ENCODE data around the gene ANKRD12. TPM values are rescaled to one million over a fixed set of nuclear protein-coding genes. Genes with fewer than 3 reads are reported as not detected.

Gene ANKRD12
- polyA plus RNA-seq, 1 donor from 2014 or later = 32.3 TPM

- no peak overlapping the region for H3K9ac ChIP-seq (ENCODE audit: low read length)
Measured at GRCh38 chr18:9223356-9223755, 86.8 kb downstream of the ANKRD12 start.

GRCh38 chr18:9226463-9226862 lies 89.9 kb downstream of the ANKRD12 start:
- H4K20me1 ChIP-seq (ENCODE audit: insufficient read depth) = no peaks in the 10 kb centered on the region
- H3K36me3 ChIP-seq (ENCODE audit: insufficient read depth, low read length) = no peaks in the 10 kb centered on the region
- H3K4me3 ChIP-seq (ENCODE audit: low read length) = no peak overlapping the region
- no peaks in the 10 kb centered on the region for H3F3A ChIP-seq (ENCODE audit: insufficient read depth, low read length, poor library complexity, severe bottlenecking)
- no peak overlapping the region for H3K9ac ChIP-seq (ENCODE audit: low read length)
- H2AFZ ChIP-seq (ENCODE audit: low read depth, low read length) = no peak overlapping the region
- no peak overlapping the region for H3K27ac ChIP-seq (ENCODE audit: low read length)
- H3K9me2 ChIP-seq (ENCODE audit: insufficient read depth, low read length) = no peaks in the 10 kb centered on the region
- H3K27me3 ChIP-seq (ENCODE audit: insufficient read depth, low read depth, low read length) = no peaks in the 10 kb centered on the region
- peaks cover 3% of the 10 kb centered on the region for H3K79me2 ChIP-seq (replicated peaks; ENCODE audit: insufficient read depth, low read length)
- H3K4me2 ChIP-seq (ENCODE audit: low read length) = no peak overlapping the region
- TF ChIP-seq EZH2 (IDR thresholded peaks at IDR 0.05; ENCODE audit: borderline replicate concordance, insufficient read depth, low read length, poor library complexity, severe bottlenecking) (no peak), REST (IDR thresholded peaks at IDR 0.05; ENCODE audit: borderline replicate concordance) (no peak), POLR2AphosphoS5 (IDR thresholded peaks at IDR 0.05) (no peak), SMC3 (conservative IDR thresholded peaks at IDR 0.05; ENCODE audit: poor library complexity) (no peak), TAF1 (IDR thresholded peaks at IDR 0.05; ENCODE audit: low read depth) (no peak), RAD21 (conservative IDR thresholded peaks at IDR 0.05) (no peak), EP300 (conservative IDR thresholded peaks at IDR 0.05; ENCODE audit: poor library complexity, severe bottlenecking) (no peak), MXI1 (conservative IDR thresholded peaks at IDR 0.05; ENCODE audit: poor library complexity, severe bottlenecking) (no peak)
- no peaks in the 10 kb centered on the region for H3K9me3 ChIP-seq (ENCODE audit: low read length)

More at GRCh38 chr18:9223356-9223755, 86.8 kb downstream of the ANKRD12 start:
- no peaks in the 10 kb centered on the region for H3K9me3 ChIP-seq (ENCODE audit: low read length)
- H4K20me1 ChIP-seq (ENCODE audit: insufficient read depth) = no peaks in the 10 kb centered on the region
- TF ChIP-seq POLR2AphosphoS5 (IDR thresholded peaks at IDR 0.05) (no peak), CTCF (IDR thresholded peaks at IDR 0.05; ENCODE audit: poor library complexity, severe bottlenecking) (no peak), TAF1 (IDR thresholded peaks at IDR 0.05; ENCODE audit: low read depth) (no peak), MXI1 (conservative IDR thresholded peaks at IDR 0.05; ENCODE audit: poor library complexity, severe bottlenecking) (no peak), REST (IDR thresholded peaks at IDR 0.05; ENCODE audit: borderline replicate concordance) (no peak), EZH2 (IDR thresholded peaks at IDR 0.05; ENCODE audit: borderline replicate concordance, insufficient read depth, low read length, poor library complexity, severe bottlenecking) (no peak), SMC3 (conservative IDR thresholded peaks at IDR 0.05; ENCODE audit: poor library complexity) (no peak), RAD21 (conservative IDR thresholded peaks at IDR 0.05) (no peak), EP300 (conservative IDR thresholded peaks at IDR 0.05; ENCODE audit: poor library complexity, severe bottlenecking) (no peak)
- no peaks in the 10 kb centered on the region for H3K9me2 ChIP-seq (ENCODE audit: insufficient read depth, low read length)
- peaks cover 6% of the 10 kb centered on the region for H3K36me3 ChIP-seq (ENCODE audit: insufficient read depth, low read length)
- no peaks in the 10 kb centered on the region for H3K79me2 ChIP-seq (replicated peaks; ENCODE audit: insufficient read depth, low read length)
- H3K4me3 ChIP-seq (ENCODE audit: low read length) = no peak overlapping the region
- no peaks in the 10 kb centered on the region for H3K27me3 ChIP-seq (ENCODE audit: insufficient read depth, low read depth, low read length)
- H2AFZ ChIP-seq (ENCODE audit: low read depth, low read length) = no peak overlapping the region
- H3K4me2 ChIP-seq (ENCODE audit: low read length) = no peak overlapping the region
- no peak overlapping the region for H3K27ac ChIP-seq (ENCODE audit: low read length)
- no peaks in the 10 kb centered on the region for H3F3A ChIP-seq (ENCODE audit: insufficient read depth, low read length, poor library complexity, severe bottlenecking)

Measured in neural cell (in vitro differentiated cells).